A673 (cell line): ENCODE measurements around the gene SETD1A. TPM values are rescaled to one million over a fixed set of nuclear protein-coding genes. Genes with fewer than 3 reads are reported as not detected.

Experiments
- Bru-seq: library from RNA; stranded (reverse); fragments of 400-500 nt; gene quantifications from one replicate; lab custom pipeline; 2021; lab: Mats Ljungman, UMichigan
- BruChase-seq, 2 experiments: library from RNA; stranded (reverse); fragments of 400-500 nt; gene quantifications; one replicate each; lab custom pipeline; 2021; lab: Mats Ljungman, UMichigan
- BruUV-seq: library from RNA; stranded (reverse); fragments of 400-500 nt; replicated peaks from 2 replicates; lab custom pipeline; 2021; lab: Mats Ljungman, UMichigan
- CTCF ChIA-PET: fragments of 300-600 bp; sonication (Branson Sonifier 250); formaldehyde crosslinking; loops from one replicate; lab custom pipeline; 2022; ENCODE audit warnings: antibody characterized with exemption; lab: Charles Lee
- POLR2A ChIA-PET: fragments of 300-600 bp; sonication (Branson Sonifier 250); formaldehyde crosslinking; loops from one replicate; lab custom pipeline; 2022; ENCODE audit warnings: antibody characterized with exemption; ENCODE audit not compliant: low non-redundant PET; lab: Charles Lee
- DNase-seq: peaks from one replicate; pipeline ENCODE4 v3.0.0-alpha.2; 2015; ENCODE audit warnings: low spot score
- H3K27ac ChIP-seq: fragments of 200-600 bp; sonication (generic); 2 replicates; pipeline ENCODE4 v1.5.1; 2016; ENCODE audit warnings: mixed run types, low read depth, mild to moderate bottlenecking, mixed read lengths, antibody characterized with exemption, low read length; ENCODE audit not compliant: poor library complexity, severe bottlenecking
- H3K27me3 ChIP-seq: fragments of 200-600 bp; sonication (generic); replicated peaks from 2 replicates; pipeline ENCODE4 v1.6.1; 2017; ENCODE audit warnings: mixed run types, low read depth, mild to moderate bottlenecking, mixed read lengths, antibody characterized with exemption, low read length; ENCODE audit not compliant: insufficient read depth, poor library complexity
- H3K36me3 ChIP-seq: fragments of 200-600 bp; sonication (generic); 2 replicates; pipeline ENCODE4 v1.6.1; 2016; ENCODE audit warnings: mixed run types, mild to moderate bottlenecking, mixed read lengths, antibody characterized with exemption, low read length; ENCODE audit not compliant: insufficient read depth, poor library complexity, severe bottlenecking
- H3K4me1 ChIP-seq: fragments of 200-600 bp; sonication (generic); 2 replicates; pipeline ENCODE4 v1.6.1; 2017; ENCODE audit warnings: mixed run types, mild to moderate bottlenecking, mixed read lengths, antibody characterized with exemption, low read length; ENCODE audit not compliant: insufficient read depth, poor library complexity, severe bottlenecking
- H3K4me3 ChIP-seq: fragments of 200-600 bp; sonication (generic); 2 replicates; pipeline ENCODE4 v1.5.1; 2016; ENCODE audit warnings: low read depth, mixed run types, mild to moderate bottlenecking, mixed read lengths, low read length; ENCODE audit not compliant: poor library complexity, severe bottlenecking
- H3K9me3 ChIP-seq: fragments of 200-600 bp; sonication (generic); 2 replicates; pipeline ENCODE4 v1.6.1; 2016; ENCODE audit warnings: mixed run types, low read depth, mild to moderate bottlenecking, mixed read lengths, antibody characterized with exemption, low read length; ENCODE audit not compliant: poor library complexity, severe bottlenecking
- CTCF ChIP-seq: fragments of 300-800, 200-600 bp; sonication (generic); conservative IDR thresholded peaks from 2 replicates; pipeline ENCODE4 v1.5.1; 2017; ENCODE audit warnings: low read depth, mild to moderate bottlenecking, antibody characterized with exemption, low read length, moderate library complexity, mixed read lengths
- EZH2 ChIP-seq: fragments of 200-600 bp; sonication (generic); IDR thresholded peaks from 2 replicates; pipeline ENCODE4 v1.6.1; 2017; ENCODE audit warnings: borderline replicate concordance, low read depth, mild to moderate bottlenecking, mixed read lengths, antibody characterized with exemption, low read length; ENCODE audit not compliant: poor library complexity, severe bottlenecking
- intact Hi-C: fragments of 100-400 bp; cut with micrococcal nuclease; formaldehyde crosslinking; loops from one replicate; pipeline ENCODE4 v1.10.0; 2022; ENCODE audit not compliant: unreplicated experiment
- long read RNA-seq: library from polyadenylated mRNA; stranded (forward); transcript quantifications from one replicate; pipeline ENCODE4 v2.0.0, GENCODE V29; 2022
- total RNA-seq: library from RNA; stranded (reverse); gene quantifications from 2 replicates; pipeline ENCODE4 v1.2.3, GENCODE V29; 2021

The SETD1A gene
- total RNA-seq (31.4 and 37.1 TPM in 2 replicates), Bru-seq, nascent RNA (percentile 70 among the genes with signal in this experiment), BruChase-seq, experiment 1, labeled RNA remaining after a 2-hour chase (percentile 73 among the genes with signal in this experiment), BruChase-seq, experiment 2, labeled RNA remaining after a 6-hour chase (percentile 82 among the genes with signal in this experiment)
- long read RNA-seq, partial matches to known transcripts, result 4 of 5 reads
- long read RNA-seq, other reads (novel, unspliced or antisense), result 1 of 5 reads

DNA sequence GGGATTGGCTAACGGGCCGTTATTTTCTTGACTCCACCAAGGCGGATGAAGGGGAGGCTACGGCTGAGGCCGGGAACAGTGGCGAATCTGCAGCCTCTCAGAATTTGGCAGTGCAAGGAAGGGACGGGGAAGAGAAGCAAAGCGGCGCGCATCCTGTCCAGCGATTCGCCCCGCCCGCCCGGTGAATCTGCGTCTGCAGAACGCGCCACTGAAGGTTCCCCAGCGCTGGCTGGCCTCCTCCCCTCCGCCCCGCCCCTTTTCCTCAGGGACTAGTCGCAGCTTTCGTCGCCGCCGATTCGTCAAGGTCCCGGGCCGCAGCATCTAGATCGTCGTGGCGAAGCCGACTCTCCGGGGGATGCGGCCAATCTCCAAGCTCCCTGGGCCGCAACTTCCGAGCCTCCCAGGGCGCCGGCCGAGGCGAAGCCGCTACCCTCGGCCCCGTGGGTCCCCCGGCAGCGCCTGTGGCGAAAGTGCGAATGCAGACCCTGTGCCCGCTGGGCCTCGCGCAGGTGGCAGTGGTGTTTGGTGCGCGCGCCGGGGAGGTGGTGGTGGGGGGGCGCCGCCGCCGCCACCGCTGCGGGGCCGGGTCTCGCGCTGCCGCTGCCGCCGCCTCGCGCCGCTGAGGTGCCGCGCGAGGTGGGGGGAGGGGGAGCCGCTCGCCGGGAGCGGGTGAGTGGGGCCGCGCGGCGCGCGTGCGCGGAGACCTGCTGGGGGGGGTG lies at the start of gene SETD1A:
Gene SETD1A (plus strand): TSS at position 299 of the 719 bp plus-strand sequence. CDS start 978 bp downstream, outside the sequence.
- ChIA-PET CTCF (no interaction called here), POLR2A (no interaction called here)
- H3K4me1 ChIP-seq, result peaks cover 10% of the 10 kb centered on the region
- no TSS peak for BruUV-seq
- H3K9me3 ChIP-seq, result no peaks in the 10 kb centered on the region
- H3K27me3 ChIP-seq, result no peaks in the 10 kb centered on the region
- TF ChIP-seq EZH2 (no peak), CTCF (no peak)
- H3K27ac ChIP-seq, result peak within 1 kb of the TSS; percentile 99
- peaks cover 37% of the 10 kb centered on the region for H3K36me3 ChIP-seq
- H3K4me3 ChIP-seq, result peak within 1 kb of the TSS; percentile 80
- DNase-seq, result peak; percentile 98
- intact Hi-C loops, result loop anchor here (10.0 kb wide), 3 partner anchors 137 to 907 kb away; partner anchors contain the start of gene VKORC1

DNA sequence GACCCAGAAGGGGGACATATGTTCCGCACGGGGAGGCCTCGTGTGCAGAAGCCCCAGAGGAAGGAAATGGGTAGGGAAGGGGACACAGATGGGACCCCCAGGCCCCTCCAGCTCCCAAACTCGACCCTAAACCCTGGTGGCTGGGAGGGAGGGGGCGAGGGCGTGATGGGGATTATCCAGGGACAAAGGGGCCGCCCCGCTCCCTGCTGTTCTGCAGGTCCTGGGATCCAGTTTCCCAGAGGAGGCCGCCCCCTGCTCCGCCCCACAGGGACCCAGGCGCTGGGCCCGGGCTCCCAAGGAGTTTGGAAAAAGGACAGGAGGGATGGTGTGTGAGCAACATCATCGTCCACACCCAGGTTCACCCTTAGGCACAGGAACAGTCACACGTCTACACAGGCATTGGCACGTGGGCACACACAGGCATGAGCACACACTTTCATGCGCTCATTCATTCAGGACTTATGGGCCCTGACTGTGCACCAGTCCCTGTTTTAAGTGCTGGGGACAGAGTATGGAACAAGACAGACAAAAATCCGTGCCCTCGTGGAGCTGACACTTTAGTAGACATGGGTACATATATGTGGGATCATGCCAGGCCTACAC lies 47.0 kb upstream of the SETD1A start:
- POLR2A ChIA-PET, result no interaction called here

More for the DNA sequence above, 47.0 kb upstream of the SETD1A start:
- TF ChIP-seq CTCF (no peak), EZH2 (no peak)
- no peaks in the 10 kb centered on the region for H3K27me3 ChIP-seq
- H3K27ac ChIP-seq, result no peak overlapping the region
- DNase-seq, result no peak
- CTCF ChIA-PET, result no interaction called here
- intact Hi-C loops, result no loop called here
- H3K4me1 ChIP-seq, result no peaks in the 10 kb centered on the region
- BruUV-seq, result no TSS peak
- H3K9me3 ChIP-seq, result no peaks in the 10 kb centered on the region
- H3K36me3 ChIP-seq, result no peaks in the 10 kb centered on the region
- no peak overlapping the region for H3K4me3 ChIP-seq
